Lower leg skin (tissue), 3 donors: ENCODE measurements around the gene CDX1.

Source experiments
- POLR2A ChIP-seq, 2 donors: fragments of 450-650 bp; IDR thresholded peaks; one replicate each; pipeline ENCODE4 v1.6.1; 2016 to 2017; ENCODE audit warnings: antibody characterized with exemption in 2 of 2, mild to moderate bottlenecking in 1 of 2, moderate library complexity in 1 of 2
- TF ChIP-seq, protein P1 (sequence below), 3 donors: fragments of 450-650 bp; IDR thresholded peaks; one replicate each; pipeline ENCODE4 v1.5.1; 2016; ENCODE audit warnings: antibody characterized with exemption in 3 of 3, mild to moderate bottlenecking in 3 of 3, moderate library complexity in 2 of 3

GRCh38 chr5:150178262-150178661, 11.7 kb downstream of the CDX1 start:
- TF ChIP-seq, protein P1, sequence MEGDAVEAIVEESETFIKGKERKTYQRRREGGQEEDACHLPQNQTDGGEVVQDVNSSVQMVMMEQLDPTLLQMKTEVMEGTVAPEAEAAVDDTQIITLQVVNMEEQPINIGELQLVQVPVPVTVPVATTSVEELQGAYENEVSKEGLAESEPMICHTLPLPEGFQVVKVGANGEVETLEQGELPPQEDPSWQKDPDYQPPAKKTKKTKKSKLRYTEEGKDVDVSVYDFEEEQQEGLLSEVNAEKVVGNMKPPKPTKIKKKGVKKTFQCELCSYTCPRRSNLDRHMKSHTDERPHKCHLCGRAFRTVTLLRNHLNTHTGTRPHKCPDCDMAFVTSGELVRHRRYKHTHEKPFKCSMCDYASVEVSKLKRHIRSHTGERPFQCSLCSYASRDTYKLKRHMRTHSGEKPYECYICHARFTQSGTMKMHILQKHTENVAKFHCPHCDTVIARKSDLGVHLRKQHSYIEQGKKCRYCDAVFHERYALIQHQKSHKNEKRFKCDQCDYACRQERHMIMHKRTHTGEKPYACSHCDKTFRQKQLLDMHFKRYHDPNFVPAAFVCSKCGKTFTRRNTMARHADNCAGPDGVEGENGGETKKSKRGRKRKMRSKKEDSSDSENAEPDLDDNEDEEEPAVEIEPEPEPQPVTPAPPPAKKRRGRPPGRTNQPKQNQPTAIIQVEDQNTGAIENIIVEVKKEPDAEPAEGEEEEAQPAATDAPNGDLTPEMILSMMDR (IDR thresholded peaks at IDR 0.05): no peak
- TF ChIP-seq POLR2A (IDR thresholded peaks at IDR 0.05): no peak
